HL-60 (cell line): ENCODE measurements around the gene EAF1.

Experiments
- GABPA ChIP-seq: IDR thresholded peaks from 2 replicates; pipeline ENCODE4 v1.6.1; 2012; ENCODE audit warnings: low read depth
- POLR2AphosphoS5 ChIP-seq: IDR thresholded peaks from 2 replicates; pipeline ENCODE4 v1.6.1; 2012; ENCODE audit warnings: low read depth
- SPI1 ChIP-seq: IDR thresholded peaks from 2 replicates; pipeline ENCODE4 v1.6.1; 2012; ENCODE audit warnings: low read depth, mild to moderate bottlenecking, borderline replicate concordance
- TF ChIP-seq, protein P1 (sequence below): IDR thresholded peaks from one replicate; pipeline ENCODE4 v1.5.1; 2011; ENCODE audit warnings: low read length, control low read depth, inconsistent platforms; ENCODE audit not compliant: insufficient read depth
- TF ChIP-seq, protein P2 (sequence below): IDR thresholded peaks from 2 replicates; pipeline ENCODE4 v1.6.1; 2012; ENCODE audit warnings: low read depth; ENCODE audit not compliant: insufficient replicate concordance

DNA sequence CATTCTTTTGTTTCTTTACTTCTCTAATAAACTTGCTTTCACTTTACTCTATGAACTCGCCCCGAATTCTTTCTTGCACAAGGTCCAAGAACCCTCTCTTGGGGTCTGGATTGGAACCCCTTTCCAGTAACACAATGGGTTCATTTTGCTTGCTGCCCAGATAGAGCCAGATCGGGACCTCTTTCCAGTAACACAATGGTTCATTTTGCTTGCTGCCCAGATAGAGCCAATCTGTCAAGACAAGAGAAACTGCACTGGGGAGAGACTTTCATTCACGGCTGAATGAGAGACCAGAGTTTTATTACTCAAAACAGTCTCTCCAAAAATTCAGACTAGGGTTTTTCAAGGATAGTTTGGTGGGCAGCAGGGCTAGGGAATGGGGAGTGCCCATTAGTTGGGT, 25.5 kb upstream of the EAF1 start:
- TF ChIP-seq, protein P1, sequence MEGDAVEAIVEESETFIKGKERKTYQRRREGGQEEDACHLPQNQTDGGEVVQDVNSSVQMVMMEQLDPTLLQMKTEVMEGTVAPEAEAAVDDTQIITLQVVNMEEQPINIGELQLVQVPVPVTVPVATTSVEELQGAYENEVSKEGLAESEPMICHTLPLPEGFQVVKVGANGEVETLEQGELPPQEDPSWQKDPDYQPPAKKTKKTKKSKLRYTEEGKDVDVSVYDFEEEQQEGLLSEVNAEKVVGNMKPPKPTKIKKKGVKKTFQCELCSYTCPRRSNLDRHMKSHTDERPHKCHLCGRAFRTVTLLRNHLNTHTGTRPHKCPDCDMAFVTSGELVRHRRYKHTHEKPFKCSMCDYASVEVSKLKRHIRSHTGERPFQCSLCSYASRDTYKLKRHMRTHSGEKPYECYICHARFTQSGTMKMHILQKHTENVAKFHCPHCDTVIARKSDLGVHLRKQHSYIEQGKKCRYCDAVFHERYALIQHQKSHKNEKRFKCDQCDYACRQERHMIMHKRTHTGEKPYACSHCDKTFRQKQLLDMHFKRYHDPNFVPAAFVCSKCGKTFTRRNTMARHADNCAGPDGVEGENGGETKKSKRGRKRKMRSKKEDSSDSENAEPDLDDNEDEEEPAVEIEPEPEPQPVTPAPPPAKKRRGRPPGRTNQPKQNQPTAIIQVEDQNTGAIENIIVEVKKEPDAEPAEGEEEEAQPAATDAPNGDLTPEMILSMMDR: no peak
- TF ChIP-seq POLR2AphosphoS5 (no peak), GABPA (no peak), SPI1 (no peak)
- TF ChIP-seq, protein P2, sequence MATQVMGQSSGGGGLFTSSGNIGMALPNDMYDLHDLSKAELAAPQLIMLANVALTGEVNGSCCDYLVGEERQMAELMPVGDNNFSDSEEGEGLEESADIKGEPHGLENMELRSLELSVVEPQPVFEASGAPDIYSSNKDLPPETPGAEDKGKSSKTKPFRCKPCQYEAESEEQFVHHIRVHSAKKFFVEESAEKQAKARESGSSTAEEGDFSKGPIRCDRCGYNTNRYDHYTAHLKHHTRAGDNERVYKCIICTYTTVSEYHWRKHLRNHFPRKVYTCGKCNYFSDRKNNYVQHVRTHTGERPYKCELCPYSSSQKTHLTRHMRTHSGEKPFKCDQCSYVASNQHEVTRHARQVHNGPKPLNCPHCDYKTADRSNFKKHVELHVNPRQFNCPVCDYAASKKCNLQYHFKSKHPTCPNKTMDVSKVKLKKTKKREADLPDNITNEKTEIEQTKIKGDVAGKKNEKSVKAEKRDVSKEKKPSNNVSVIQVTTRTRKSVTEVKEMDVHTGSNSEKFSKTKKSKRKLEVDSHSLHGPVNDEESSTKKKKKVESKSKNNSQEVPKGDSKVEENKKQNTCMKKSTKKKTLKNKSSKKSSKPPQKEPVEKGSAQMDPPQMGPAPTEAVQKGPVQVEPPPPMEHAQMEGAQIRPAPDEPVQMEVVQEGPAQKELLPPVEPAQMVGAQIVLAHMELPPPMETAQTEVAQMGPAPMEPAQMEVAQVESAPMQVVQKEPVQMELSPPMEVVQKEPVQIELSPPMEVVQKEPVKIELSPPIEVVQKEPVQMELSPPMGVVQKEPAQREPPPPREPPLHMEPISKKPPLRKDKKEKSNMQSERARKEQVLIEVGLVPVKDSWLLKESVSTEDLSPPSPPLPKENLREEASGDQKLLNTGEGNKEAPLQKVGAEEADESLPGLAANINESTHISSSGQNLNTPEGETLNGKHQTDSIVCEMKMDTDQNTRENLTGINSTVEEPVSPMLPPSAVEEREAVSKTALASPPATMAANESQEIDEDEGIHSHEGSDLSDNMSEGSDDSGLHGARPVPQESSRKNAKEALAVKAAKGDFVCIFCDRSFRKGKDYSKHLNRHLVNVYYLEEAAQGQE: no peak
